Gastrocnemius medialis (tissue), 4 donors: Measurements from ENCODE around the gene FNDC3A.

ENCODE experiments used
- POLR2A ChIP-seq, 2 donors: fragments of 450-650 bp; IDR thresholded peaks; one replicate each; pipeline ENCODE4 v1.6.1; 2017; ENCODE audit warnings: antibody characterized with exemption in 2 of 2, mild to moderate bottlenecking in 2 of 2, moderate library complexity in 2 of 2
- TF ChIP-seq, protein P1 (sequence below), 5 experiments: fragments of 450-650 bp in 3 of 5; fragments of 200-600 bp in 2 of 5; sonication (generic) in 2 of 5; IDR thresholded peaks in 4 of 5; conservative IDR thresholded peaks in 1 of 5; 1 replicate in 4 of 5; 2 replicates in 1 of 5; pipeline ENCODE4 v1.5.1; 2016 to 2019; ENCODE audit warnings: antibody characterized with exemption in 5 of 5, mild to moderate bottlenecking in 3 of 5, moderate library complexity in 3 of 5

- TF ChIP-seq, protein P1, sequence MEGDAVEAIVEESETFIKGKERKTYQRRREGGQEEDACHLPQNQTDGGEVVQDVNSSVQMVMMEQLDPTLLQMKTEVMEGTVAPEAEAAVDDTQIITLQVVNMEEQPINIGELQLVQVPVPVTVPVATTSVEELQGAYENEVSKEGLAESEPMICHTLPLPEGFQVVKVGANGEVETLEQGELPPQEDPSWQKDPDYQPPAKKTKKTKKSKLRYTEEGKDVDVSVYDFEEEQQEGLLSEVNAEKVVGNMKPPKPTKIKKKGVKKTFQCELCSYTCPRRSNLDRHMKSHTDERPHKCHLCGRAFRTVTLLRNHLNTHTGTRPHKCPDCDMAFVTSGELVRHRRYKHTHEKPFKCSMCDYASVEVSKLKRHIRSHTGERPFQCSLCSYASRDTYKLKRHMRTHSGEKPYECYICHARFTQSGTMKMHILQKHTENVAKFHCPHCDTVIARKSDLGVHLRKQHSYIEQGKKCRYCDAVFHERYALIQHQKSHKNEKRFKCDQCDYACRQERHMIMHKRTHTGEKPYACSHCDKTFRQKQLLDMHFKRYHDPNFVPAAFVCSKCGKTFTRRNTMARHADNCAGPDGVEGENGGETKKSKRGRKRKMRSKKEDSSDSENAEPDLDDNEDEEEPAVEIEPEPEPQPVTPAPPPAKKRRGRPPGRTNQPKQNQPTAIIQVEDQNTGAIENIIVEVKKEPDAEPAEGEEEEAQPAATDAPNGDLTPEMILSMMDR (IDR thresholded peaks at IDR 0.05 in 4 of 5, conservative IDR thresholded peaks at IDR 0.05 in 1 of 5), result no peak
- TF ChIP-seq POLR2A (IDR thresholded peaks at IDR 0.05), result no peak
Observed at GRCh38 chr13:49029570-49029969, 53.9 kb downstream of the FNDC3A start.
